RWPE1 (cell line): ENCODE results near the gene CDK19.
"Not testable (repeated sequence)": the region's sequence is repeated elsewhere in the genome, so short reads cannot be mapped to it uniquely, and the experiment has no call there.

Source experiments
- CTCF ChIA-PET: fragments of 350-600 bp; sonication (Branson Sonifier 250); formaldehyde crosslinking; extraction: SDS; loops from one replicate; lab custom pipeline; 2021; lab: Yijun Ruan, JAX
- POLR2A ChIA-PET: fragments of 400-600 bp; formaldehyde crosslinking; extraction: SDS; loops from one replicate; lab custom pipeline; 2020; ENCODE audit warnings: antibody characterized with exemption; ENCODE audit not compliant: low non-redundant PET; lab: Yijun Ruan, JAX
- DNase-seq: peaks from one replicate; pipeline ENCODE4 v3.0.0; 2012; ENCODE audit warnings: low spot score
- H3K27ac ChIP-seq: fragments of 450-650 bp; 2 replicates; pipeline ENCODE4 v1.5.1; 2017
- CTCF ChIP-seq: fragments of 450-650 bp; conservative IDR thresholded peaks from 2 replicates; pipeline ENCODE4 v1.5.1; 2017; ENCODE audit warnings: low read depth, mild to moderate bottlenecking

CDK19 gene

GRCh38 chr6:110853754-110854477 lies 38.6 kb upstream of the CDK19 start:
- POLR2A ChIA-PET: no interaction called here

GRCh38 chr6:110852773-110853172 lies 37.5 kb upstream of the CDK19 start:
- H3K27ac ChIP-seq: no peak overlapping the region
- ChIA-PET POLR2A (no interaction called here), CTCF (no interaction called here)
- DNase-seq: no peak
- TF ChIP-seq CTCF: no peak

More at GRCh38 chr6:110853754-110854477, 38.6 kb upstream of the CDK19 start:
- no peak for TF ChIP-seq CTCF
- peak; percentile 29 for DNase-seq
- CTCF ChIA-PET: interaction anchor here (0.6 kb wide), 1 partner anchor 25 kb away, joined by 3 read pairs; no protein-coding TSS in a partner anchor
- H3K27ac ChIP-seq: no peak overlapping the region

GRCh38 chr6:110849781-110850180 lies 34.5 kb upstream of the CDK19 start:
- H3K27ac ChIP-seq: no peak overlapping the region
- ChIA-PET POLR2A (no interaction called here), CTCF (interaction anchor here (0.6 kb wide), 1 partner anchor 160 kb away, joined by 4 read pairs; no protein-coding TSS in a partner anchor)
- TF ChIP-seq CTCF: no peak
- DNase-seq: no peak

- POLR2A ChIA-PET: no interaction called here
These were observed 26.0 kb upstream of the CDK19 start for GRCh38 chr6:110841266-110841665.

GRCh38 chr6:110835751-110836150 lies 20.5 kb upstream of the CDK19 start:
- CTCF ChIA-PET, H3K27ac ChIP-seq, POLR2A ChIA-PET, DNase-seq: not testable (repeated sequence)

More at GRCh38 chr6:110841266-110841665, 26.0 kb upstream of the CDK19 start:
- DNase-seq: no peak
- no peak for TF ChIP-seq CTCF
- CTCF ChIA-PET: no interaction called here
- H3K27ac ChIP-seq: no peak overlapping the region

GRCh38 chr6:110833831-110834230 lies 18.6 kb upstream of the CDK19 start:
- ChIA-PET CTCF (no interaction called here), POLR2A (no interaction called here)
- no peak for TF ChIP-seq CTCF
- no peak for DNase-seq
- H3K27ac ChIP-seq: no peak overlapping the region

- ChIA-PET CTCF (no interaction called here), POLR2A (no interaction called here)
- no peak overlapping the region for H3K27ac ChIP-seq
- DNase-seq: no peak
- no peak for TF ChIP-seq CTCF
These were observed 16.1 kb upstream of the CDK19 start for GRCh38 chr6:110831405-110831804.
